Calu3 (cell line): ENCODE measurements around the gene SLCO3A1. TPM values are rescaled to one million over a fixed set of nuclear protein-coding genes. Genes with fewer than 3 reads are reported as not detected.

ENCODE experiments used
- BruUV-seq: library from RNA; stranded (reverse); fragments of 400-500 nt; replicated peaks from 2 replicates; lab custom pipeline; 2021; lab: Mats Ljungman, UMichigan
- CTCF ChIA-PET: fragments of 300-600 bp; sonication (Branson Sonifier 250); formaldehyde crosslinking; loops from one replicate; lab custom pipeline; 2022; ENCODE audit warnings: antibody characterized with exemption; lab: Charles Lee
- DNase-seq: peaks from one replicate; pipeline ENCODE4 v3.0.0; 2022
- H3K27ac Mint-ChIP-seq: one replicate; pipeline ENCODE4 v1.8.0; 2022; ENCODE audit warnings: mixed read lengths; ENCODE audit not compliant: unreplicated experiment
- H3K27me3 Mint-ChIP-seq: one replicate; pipeline ENCODE4 v1.8.0; 2022; ENCODE audit warnings: mixed read lengths; ENCODE audit not compliant: unreplicated experiment
- H3K36me3 Mint-ChIP-seq: one replicate; pipeline ENCODE4 v1.8.0; 2022; ENCODE audit warnings: mild to moderate bottlenecking, moderate library complexity, mixed read lengths; ENCODE audit not compliant: insufficient read depth, unreplicated experiment
- H3K4me1 Mint-ChIP-seq: one replicate; pipeline ENCODE4 v1.8.0; 2022; ENCODE audit warnings: mild to moderate bottlenecking, low read depth, mixed read lengths; ENCODE audit not compliant: unreplicated experiment
- H3K4me3 Mint-ChIP-seq: one replicate; pipeline ENCODE4 v1.8.0; 2022; ENCODE audit warnings: mild to moderate bottlenecking, low read depth, moderate library complexity, mixed read lengths; ENCODE audit not compliant: unreplicated experiment
- H3K9me3 Mint-ChIP-seq: one replicate; pipeline ENCODE4 v1.8.0; 2022; ENCODE audit warnings: low read depth, mixed read lengths; ENCODE audit not compliant: unreplicated experiment
- intact Hi-C: fragments of 100-400 bp; cut with micrococcal nuclease; formaldehyde crosslinking; loops from one replicate; pipeline ENCODE4 v1.10.0; 2022; ENCODE audit not compliant: unreplicated experiment
- total RNA-seq: library from RNA; stranded (reverse); gene quantifications from 2 replicates; pipeline ENCODE4 v1.2.3, GENCODE V29; 2022
- TF ChIP-seq, protein P1 (sequence below): fragments of 200-600 bp; IDR thresholded peaks from one replicate; pipeline ENCODE4 v1.8.0; 2022; ENCODE audit warnings: antibody characterized with exemption; ENCODE audit not compliant: unreplicated experiment

The SLCO3A1 gene
- total RNA-seq, 1 experiment from 2014 or later = 65.9 TPM

DNA sequence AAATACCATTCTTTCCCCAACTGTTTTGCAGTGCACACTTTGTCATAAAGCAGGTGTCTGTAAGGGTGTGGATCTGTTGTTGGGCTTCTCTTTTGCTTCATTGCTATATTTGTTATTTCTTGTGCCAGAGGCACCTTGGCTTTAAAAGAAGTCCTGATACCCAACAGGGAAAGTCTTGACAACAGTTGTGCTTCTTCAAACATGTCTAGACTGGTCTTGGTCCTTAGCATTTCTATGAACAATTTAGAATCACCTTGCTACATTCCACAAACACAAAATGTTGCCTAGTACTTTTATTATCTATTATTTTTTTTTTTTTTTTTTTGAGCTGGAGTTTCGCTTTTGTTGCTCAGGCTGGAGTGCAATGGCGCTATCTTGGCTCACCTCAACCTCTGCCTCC, 233.7 kb downstream of the SLCO3A1 start:
- BruUV-seq = no TSS peak
- H3K9me3 Mint-ChIP-seq = no peaks in the 10 kb centered on the region
- no peaks in the 10 kb centered on the region for H3K36me3 Mint-ChIP-seq
- intact Hi-C loops = no loop called here
- DNase-seq = no peak
- H3K27me3 Mint-ChIP-seq = no peaks in the 10 kb centered on the region
- TF ChIP-seq, protein P1, sequence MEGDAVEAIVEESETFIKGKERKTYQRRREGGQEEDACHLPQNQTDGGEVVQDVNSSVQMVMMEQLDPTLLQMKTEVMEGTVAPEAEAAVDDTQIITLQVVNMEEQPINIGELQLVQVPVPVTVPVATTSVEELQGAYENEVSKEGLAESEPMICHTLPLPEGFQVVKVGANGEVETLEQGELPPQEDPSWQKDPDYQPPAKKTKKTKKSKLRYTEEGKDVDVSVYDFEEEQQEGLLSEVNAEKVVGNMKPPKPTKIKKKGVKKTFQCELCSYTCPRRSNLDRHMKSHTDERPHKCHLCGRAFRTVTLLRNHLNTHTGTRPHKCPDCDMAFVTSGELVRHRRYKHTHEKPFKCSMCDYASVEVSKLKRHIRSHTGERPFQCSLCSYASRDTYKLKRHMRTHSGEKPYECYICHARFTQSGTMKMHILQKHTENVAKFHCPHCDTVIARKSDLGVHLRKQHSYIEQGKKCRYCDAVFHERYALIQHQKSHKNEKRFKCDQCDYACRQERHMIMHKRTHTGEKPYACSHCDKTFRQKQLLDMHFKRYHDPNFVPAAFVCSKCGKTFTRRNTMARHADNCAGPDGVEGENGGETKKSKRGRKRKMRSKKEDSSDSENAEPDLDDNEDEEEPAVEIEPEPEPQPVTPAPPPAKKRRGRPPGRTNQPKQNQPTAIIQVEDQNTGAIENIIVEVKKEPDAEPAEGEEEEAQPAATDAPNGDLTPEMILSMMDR = no peak
- no peaks in the 10 kb centered on the region for H3K4me1 Mint-ChIP-seq
- no peak overlapping the region for H3K4me3 Mint-ChIP-seq
- CTCF ChIA-PET = interaction anchor here (0.6 kb wide), 1 partner anchor 18 kb away, joined by 3 read pairs; no protein-coding TSS in a partner anchor
- no peak overlapping the region for H3K27ac Mint-ChIP-seq

DNA sequence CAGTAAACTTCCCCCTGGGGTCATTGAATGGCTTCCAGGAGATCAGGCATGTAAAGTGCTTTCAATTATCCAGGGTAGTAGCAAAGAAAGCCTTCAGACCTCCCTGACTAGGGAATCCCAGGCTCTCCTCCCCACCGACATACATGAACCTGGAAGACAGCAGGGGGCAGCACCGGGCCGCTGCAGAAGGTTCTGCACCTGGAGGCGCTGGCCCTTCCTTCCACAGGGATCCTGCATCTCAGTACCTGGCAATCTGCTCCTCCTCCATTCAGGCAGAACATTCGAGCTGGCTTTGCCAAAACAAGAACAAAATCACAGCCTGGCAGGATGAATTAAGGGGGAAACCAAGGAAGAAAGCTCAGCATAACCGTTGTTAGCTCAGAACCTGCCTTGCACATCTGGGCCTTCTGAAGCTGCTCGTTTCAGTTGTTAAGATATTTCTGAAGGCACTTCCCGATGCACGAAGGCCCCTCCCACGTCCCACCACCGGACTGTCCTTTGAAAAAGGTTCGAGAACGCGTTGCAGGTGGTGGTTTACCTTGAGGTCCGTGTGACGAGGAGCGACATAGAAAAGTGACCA, 237.7 kb downstream of the SLCO3A1 start:
- peak; percentile 75 for DNase-seq
- Mint-ChIP-seq H3K9me3 (no peaks in the 10 kb centered on the region), H3K36me3 (no peaks in the 10 kb centered on the region), H3K27me3 (no peaks in the 10 kb centered on the region), H3K4me1 (no peaks in the 10 kb centered on the region), H3K27ac (no peak overlapping the region), H3K4me3 (no peak overlapping the region)
- no TSS peak for BruUV-seq
- intact Hi-C loops = no loop called here
- CTCF ChIA-PET = no interaction called here
- TF ChIP-seq, protein P1 = peak; percentile 82

DNA sequence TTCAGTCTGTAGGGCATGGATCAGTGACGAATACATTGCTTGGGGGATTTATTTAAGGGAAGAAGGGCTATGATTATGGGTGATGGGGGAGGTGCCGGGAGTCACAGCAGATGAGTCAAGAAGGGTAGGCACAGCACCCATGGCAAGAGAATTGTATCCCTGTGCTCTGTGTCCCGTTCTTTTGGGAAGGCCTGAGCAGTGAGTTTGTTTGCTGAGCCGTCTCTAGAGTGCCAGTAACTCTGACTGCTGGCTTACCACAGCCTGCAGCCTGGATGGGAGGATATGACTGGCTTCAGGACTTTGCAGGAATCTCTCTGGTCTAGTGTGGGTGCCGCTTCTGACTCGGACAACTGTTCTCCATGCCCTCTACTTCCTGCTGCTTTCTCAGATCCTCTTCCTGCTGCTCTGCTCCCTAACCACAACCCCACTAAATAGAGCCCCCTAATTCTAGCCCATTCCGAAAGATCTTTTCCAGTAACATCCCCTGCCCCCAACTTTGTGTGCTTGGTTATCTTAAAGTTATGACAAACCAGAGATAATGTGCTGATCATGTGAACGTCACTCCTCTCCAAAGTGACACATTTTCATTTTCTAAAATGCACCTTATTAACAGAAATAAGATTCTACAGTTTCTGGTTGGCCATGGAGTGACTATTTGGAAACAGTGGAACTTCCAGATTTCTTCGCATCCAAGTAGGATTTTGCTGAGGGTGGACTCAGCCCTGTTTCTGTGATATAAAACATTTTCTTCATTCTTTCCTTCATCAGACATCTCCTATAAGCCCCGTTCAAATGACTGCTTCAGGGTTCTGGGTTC, 239.0 kb downstream of the SLCO3A1 start:
- no peak overlapping the region for H3K27ac Mint-ChIP-seq
- intact Hi-C loops = no loop called here
- BruUV-seq = no TSS peak
- CTCF ChIA-PET = no interaction called here
- no peaks in the 10 kb centered on the region for H3K9me3 Mint-ChIP-seq
- H3K4me3 Mint-ChIP-seq = no peak overlapping the region
- no peaks in the 10 kb centered on the region for H3K27me3 Mint-ChIP-seq
- no peak for DNase-seq
- no peaks in the 10 kb centered on the region for H3K36me3 Mint-ChIP-seq
- TF ChIP-seq, protein P1 = no peak
- peaks cover 2% of the 10 kb centered on the region for H3K4me1 Mint-ChIP-seq

DNA sequence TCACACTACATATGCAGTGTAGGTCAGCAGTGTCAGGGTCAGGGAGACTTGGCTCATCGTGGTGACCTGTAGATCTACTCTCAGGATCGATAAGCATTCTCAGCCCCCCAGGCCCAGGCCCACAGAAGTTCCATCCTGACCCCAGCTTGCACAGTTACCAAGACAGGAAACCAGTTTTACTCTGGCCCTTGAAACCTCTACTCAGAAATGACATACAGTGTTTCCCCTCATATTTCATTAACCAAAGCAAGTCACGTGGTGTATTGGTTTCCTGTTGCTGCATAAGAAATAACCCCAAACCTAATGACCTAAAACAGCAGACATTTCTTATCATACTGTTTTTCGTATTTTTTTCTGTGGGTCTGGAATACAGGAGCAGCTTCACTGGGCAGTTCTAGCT, 242.2 kb downstream of the SLCO3A1 start:
- no peak for DNase-seq
- H3K27ac Mint-ChIP-seq = no peak overlapping the region
- BruUV-seq = no TSS peak
- TF ChIP-seq, protein P1 = no peak
- H3K4me3 Mint-ChIP-seq = no peak overlapping the region
- H3K4me1 Mint-ChIP-seq = peaks cover 7% of the 10 kb centered on the region
- no peaks in the 10 kb centered on the region for H3K9me3 Mint-ChIP-seq
- intact Hi-C loops = loop anchor here (5.0 kb wide), 2 partner anchors 67 to 622 kb away; no protein-coding TSS in a partner anchor
- no peaks in the 10 kb centered on the region for H3K27me3 Mint-ChIP-seq
- CTCF ChIA-PET = interaction anchor here (0.9 kb wide), 1 partner anchor 21 kb away, joined by 4 read pairs; no protein-coding TSS in a partner anchor
- no peaks in the 10 kb centered on the region for H3K36me3 Mint-ChIP-seq
